Osteoblast (primary cell): ENCODE measurements around the gene RTP3. TPM values are rescaled to one million over a fixed set of nuclear protein-coding genes. Genes with fewer than 3 reads are reported as not detected.

ENCODE experiments used
- DNase-seq: peaks from one replicate; pipeline ENCODE4 v3.0.0; 2011; ENCODE audit warnings: low spot score, mixed read lengths; ENCODE audit not compliant: insufficient read length; ENCODE audit errors: missing footprints
- H2AFZ ChIP-seq: 2 replicates; pipeline ENCODE4 v1.6.0; 2011; ENCODE audit warnings: mild to moderate bottlenecking, low read length
- H3K27ac ChIP-seq: 2 replicates; pipeline ENCODE4 v1.5.1; 2011; ENCODE audit warnings: mild to moderate bottlenecking, low read depth, low read length, moderate library complexity
- H3K27me3 ChIP-seq: 2 replicates; pipeline ENCODE4 v1.6.0; 2012; ENCODE audit warnings: mild to moderate bottlenecking, control low read depth, inconsistent platforms, low read length, moderate library complexity; ENCODE audit not compliant: insufficient read depth
- H3K36me3 ChIP-seq: 2 replicates; pipeline ENCODE4 v1.5.1; 2011; ENCODE audit warnings: mild to moderate bottlenecking, low read length, control low read depth, moderate library complexity; ENCODE audit not compliant: insufficient read depth
- H3K4me1 ChIP-seq: 2 replicates; pipeline ENCODE4 v1.5.1; 2011; ENCODE audit warnings: mild to moderate bottlenecking, low read length, control low read depth, moderate library complexity; ENCODE audit not compliant: insufficient read depth
- H3K4me2 ChIP-seq: 2 replicates; pipeline ENCODE4 v1.6.0; 2011; ENCODE audit warnings: mild to moderate bottlenecking, low read length; ENCODE audit not compliant: insufficient read depth
- H3K4me3 ChIP-seq: fragments of 200-600 bp; sonication (generic); 3 replicates; pipeline ENCODE4 v1.5.1; 2012; ENCODE audit warnings: mild to moderate bottlenecking, low read length, inconsistent platforms; ENCODE audit not compliant: insufficient read depth
- H3K79me2 ChIP-seq: 2 replicates; pipeline ENCODE4 v1.6.0; 2012; ENCODE audit warnings: mild to moderate bottlenecking, low read length, control low read depth, inconsistent platforms; ENCODE audit not compliant: insufficient read depth
- H3K9me3 ChIP-seq: 2 replicates; pipeline ENCODE4 v1.5.1; 2011; ENCODE audit warnings: low read depth, low read length, control low read depth
- H4K20me1 ChIP-seq: 2 replicates; pipeline ENCODE4 v1.6.0; 2012; ENCODE audit warnings: mild to moderate bottlenecking, low read length, control low read depth; ENCODE audit not compliant: insufficient read depth
- CTCF ChIP-seq: IDR thresholded peaks from 2 replicates; pipeline ENCODE4 v1.5.1; 2011; ENCODE audit warnings: mild to moderate bottlenecking, low read depth, low read length, moderate library complexity; ENCODE audit errors: extremely low read depth
- total RNA-seq: library from RNA; depleted of rRNA; stranded (reverse); fragments of >200 nt; gene quantifications from 2 replicates; pipeline ENCODE4 v1.2.3, GENCODE V29; 2012

The RTP3 gene
- total RNA-seq, 1 donor, result not detected

- H3K79me2 ChIP-seq, result no peaks in the 10 kb centered on the region
- TF ChIP-seq CTCF, result no peak
- H3K27ac ChIP-seq, result no peak overlapping the region
- H3K27me3 ChIP-seq, result no peaks in the 10 kb centered on the region
- H4K20me1 ChIP-seq, result no peaks in the 10 kb centered on the region
- DNase-seq, result no peak
- peaks cover 4% of the 10 kb centered on the region for H3K4me1 ChIP-seq
- no peak overlapping the region for H3K4me3 ChIP-seq
- H3K36me3 ChIP-seq, result no peaks in the 10 kb centered on the region
- H3K9me3 ChIP-seq, result no peaks in the 10 kb centered on the region
- H2AFZ ChIP-seq, result no peak overlapping the region
- H3K4me2 ChIP-seq, result no peak overlapping the region
Measured at GRCh38 chr3:46506526-46506925, 8.8 kb downstream of the RTP3 start.

- DNase-seq, result no peak
- no peaks in the 10 kb centered on the region for H4K20me1 ChIP-seq
- no peaks in the 10 kb centered on the region for H3K4me1 ChIP-seq
Measured at GRCh38 chr3:46508850-46509591, 11.2 kb downstream of the RTP3 start.

GRCh38 chr3:46509661-46510187 is 11.9 kb downstream of the RTP3 start:
- Histone ChIP-seq H3K27me3 (no peaks in the 10 kb centered on the region), H3K79me2 (no peaks in the 10 kb centered on the region), H3K9me3 (no peaks in the 10 kb centered on the region), H4K20me1 (no peaks in the 10 kb centered on the region), H3K36me3 (no peaks in the 10 kb centered on the region), H2AFZ (no peak overlapping the region), H3K4me2 (no peak overlapping the region), H3K27ac (no peak overlapping the region), H3K4me3 (no peak overlapping the region), H3K4me1 (no peaks in the 10 kb centered on the region)
- DNase-seq, result no peak
- no peak for TF ChIP-seq CTCF

More at GRCh38 chr3:46508850-46509591, 11.2 kb downstream of the RTP3 start:
- Histone ChIP-seq H3K79me2 (no peaks in the 10 kb centered on the region), H2AFZ (no peak overlapping the region), H3K27ac (no peak overlapping the region), H3K4me3 (no peak overlapping the region), H3K9me3 (no peaks in the 10 kb centered on the region), H3K4me2 (no peak overlapping the region), H3K36me3 (no peaks in the 10 kb centered on the region), H3K27me3 (no peaks in the 10 kb centered on the region)
- TF ChIP-seq CTCF, result no peak

GRCh38 chr3:46512191-46512749 is 14.5 kb downstream of the RTP3 start:
- no peak overlapping the region for H2AFZ ChIP-seq
- no peaks in the 10 kb centered on the region for H3K79me2 ChIP-seq
- no peak for DNase-seq
- TF ChIP-seq CTCF, result no peak
- H3K27ac ChIP-seq, result no peak overlapping the region
- H3K4me1 ChIP-seq, result peaks cover 11% of the 10 kb centered on the region
- H4K20me1 ChIP-seq, result no peaks in the 10 kb centered on the region
- no peak overlapping the region for H3K4me3 ChIP-seq
- no peaks in the 10 kb centered on the region for H3K9me3 ChIP-seq
- H3K4me2 ChIP-seq, result no peak overlapping the region
- H3K36me3 ChIP-seq, result no peaks in the 10 kb centered on the region
- no peaks in the 10 kb centered on the region for H3K27me3 ChIP-seq
